Right ventricle myocardium inferior (tissue), 1 donor: ENCODE data around the gene ERMARD. TPM values are rescaled to one million over a fixed set of nuclear protein-coding genes. Genes with fewer than 3 reads are reported as not detected.

ENCODE experiments used
- total RNA-seq: library from RNA; stranded (reverse); fragmentation: NEBNext Ultra II Directional; extraction: Animal tissue kit (Norgen Biotek cat#: 25700); gene quantifications from one replicate; pipeline ENCODE4 v1.2.1, GENCODE V29; 2021
- donor health status: DM: no; HTN: yes; CAD: no; lungs with severe emphysema.

The ERMARD gene
- total RNA-seq, 1 donor from 2014 or later, result 6.5 TPM

Other genes starting within 250 kb of the ERMARD start
- 9.6 TPM for gene WDR27, start 49.6 kb upstream of the ERMARD start, total RNA-seq
- 14.5 TPM for gene C6orf120, start 49.5 kb upstream of the ERMARD start, total RNA-seq
- 55.2 TPM for gene PHF10, start 27.1 kb upstream of the ERMARD start, total RNA-seq
- 0.41 TPM for gene DYNLT2, start 50 bp upstream of the ERMARD start, total RNA-seq